ENCODE results near the gene ERV3-1.

DNA sequence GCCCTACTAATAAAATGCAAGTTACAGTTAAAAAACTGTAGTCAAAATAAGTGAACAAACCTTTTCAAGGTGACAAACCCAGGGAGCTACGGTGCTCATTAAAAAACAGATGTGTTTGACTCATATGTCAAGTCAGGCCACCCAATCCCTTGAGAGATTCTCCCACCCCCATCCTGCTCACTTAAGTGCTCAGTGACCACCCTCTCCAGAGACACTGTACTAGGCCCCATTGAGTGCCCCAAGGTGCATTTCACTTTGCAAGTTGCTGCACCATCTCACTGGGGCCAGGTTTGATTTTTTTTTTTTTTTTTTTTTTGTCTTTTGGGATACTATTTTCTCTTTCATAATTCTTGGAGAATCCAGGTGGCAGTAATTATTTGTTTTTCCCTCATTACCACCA lies 1.9 kb downstream of the ERV3-1 start:
- TF ChIP-seq YY1 (IDR thresholded peaks at IDR 0.05; ENCODE audit: insufficient read depth, insufficient read length): no peak
- TF ChIP-seq SUZ12 (IDR thresholded peaks at IDR 0.05; ENCODE audit: extremely low read depth, insufficient read depth, insufficient read length): no peak
- TF ChIP-seq ZNF274 (IDR thresholded peaks at IDR 0.05; ENCODE audit: low read depth, low read length): no peak
